Osteoblast (primary cell): ENCODE measurements around the gene NEK4. TPM values are rescaled to one million over a fixed set of nuclear protein-coding genes. Genes with fewer than 3 reads are reported as not detected.
"Not testable (repeated sequence)": the region's sequence is repeated elsewhere in the genome, so short reads cannot be mapped to it uniquely, and the experiment has no call there.

Experiments
- DNase-seq: peaks from one replicate; pipeline ENCODE4 v3.0.0; 2011; ENCODE audit warnings: low spot score, mixed read lengths; ENCODE audit not compliant: insufficient read length; ENCODE audit errors: missing footprints
- H2AFZ ChIP-seq: 2 replicates; pipeline ENCODE4 v1.6.0; 2011; ENCODE audit warnings: mild to moderate bottlenecking, low read length
- H3K27ac ChIP-seq: 2 replicates; pipeline ENCODE4 v1.5.1; 2011; ENCODE audit warnings: mild to moderate bottlenecking, low read depth, low read length, moderate library complexity
- H3K27me3 ChIP-seq: 2 replicates; pipeline ENCODE4 v1.6.0; 2012; ENCODE audit warnings: mild to moderate bottlenecking, control low read depth, inconsistent platforms, low read length, moderate library complexity; ENCODE audit not compliant: insufficient read depth
- H3K36me3 ChIP-seq: 2 replicates; pipeline ENCODE4 v1.5.1; 2011; ENCODE audit warnings: mild to moderate bottlenecking, low read length, control low read depth, moderate library complexity; ENCODE audit not compliant: insufficient read depth
- H3K4me1 ChIP-seq: 2 replicates; pipeline ENCODE4 v1.5.1; 2011; ENCODE audit warnings: mild to moderate bottlenecking, low read length, control low read depth, moderate library complexity; ENCODE audit not compliant: insufficient read depth
- H3K4me2 ChIP-seq: 2 replicates; pipeline ENCODE4 v1.6.0; 2011; ENCODE audit warnings: mild to moderate bottlenecking, low read length; ENCODE audit not compliant: insufficient read depth
- H3K4me3 ChIP-seq: fragments of 200-600 bp; sonication (generic); 3 replicates; pipeline ENCODE4 v1.5.1; 2012; ENCODE audit warnings: mild to moderate bottlenecking, low read length, inconsistent platforms; ENCODE audit not compliant: insufficient read depth
- H3K79me2 ChIP-seq: 2 replicates; pipeline ENCODE4 v1.6.0; 2012; ENCODE audit warnings: mild to moderate bottlenecking, low read length, control low read depth, inconsistent platforms; ENCODE audit not compliant: insufficient read depth
- H3K9me3 ChIP-seq: 2 replicates; pipeline ENCODE4 v1.5.1; 2011; ENCODE audit warnings: low read depth, low read length, control low read depth
- H4K20me1 ChIP-seq: 2 replicates; pipeline ENCODE4 v1.6.0; 2012; ENCODE audit warnings: mild to moderate bottlenecking, low read length, control low read depth; ENCODE audit not compliant: insufficient read depth
- total RNA-seq: library from RNA; depleted of rRNA; stranded (reverse); fragments of >200 nt; gene quantifications from 2 replicates; pipeline ENCODE4 v1.2.3, GENCODE V29; 2012
- TF ChIP-seq, protein P1 (sequence below): IDR thresholded peaks from 2 replicates; pipeline ENCODE4 v1.5.1; 2011; ENCODE audit warnings: mild to moderate bottlenecking, low read depth, low read length, moderate library complexity; ENCODE audit errors: extremely low read depth

Gene NEK4
- total RNA-seq, 1 donor, result 24.6 TPM

DNA sequence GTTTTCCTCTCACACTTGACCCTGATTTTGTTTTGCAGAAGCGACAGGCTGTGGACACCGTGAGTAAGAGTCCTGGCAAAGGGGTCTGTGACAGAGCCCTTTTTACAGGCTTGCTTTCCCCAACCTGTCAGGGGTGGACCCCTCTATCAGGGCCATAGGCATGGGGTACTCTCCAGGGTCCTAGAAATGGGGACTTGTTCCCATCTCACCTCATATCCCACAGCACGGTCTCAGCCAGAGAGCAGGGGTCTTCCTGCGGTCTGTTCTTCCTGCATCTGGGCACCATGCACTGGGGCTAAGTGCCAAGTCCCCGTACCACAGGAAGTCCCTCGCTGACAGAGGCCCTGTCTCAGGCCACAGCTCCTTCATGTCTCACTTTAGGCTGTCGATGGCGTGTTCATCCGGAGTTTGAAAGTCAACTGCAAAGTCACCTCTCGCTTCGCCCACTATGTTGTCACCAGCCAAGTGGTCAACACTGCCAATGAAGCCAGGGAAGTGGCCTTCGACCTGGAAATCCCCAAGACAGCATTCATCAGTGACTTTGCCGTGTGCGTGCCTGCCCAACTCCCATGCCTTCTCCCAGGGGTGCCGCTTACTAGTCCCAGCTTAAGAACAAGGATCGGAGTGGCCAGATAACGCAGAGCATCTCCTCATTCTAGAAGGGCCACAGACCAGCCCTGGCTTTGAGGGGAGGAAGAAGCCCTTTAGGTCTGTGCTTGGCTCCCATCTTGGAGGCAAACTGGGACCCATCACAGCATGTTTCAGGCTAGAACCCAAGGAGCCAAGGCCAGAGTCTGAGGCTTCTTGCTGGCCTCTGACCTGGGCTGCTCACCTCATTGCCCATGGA is 7.4 kb upstream of the NEK4 start:
- Histone ChIP-seq H4K20me1 (no peaks in the 10 kb centered on the region), H3K27ac (no peak overlapping the region), H3K4me2 (no peak overlapping the region), H3K27me3 (peaks cover 33% of the 10 kb centered on the region), H3K4me3 (no peak overlapping the region), H3K36me3 (no peaks in the 10 kb centered on the region), H3K79me2 (no peaks in the 10 kb centered on the region), H3K4me1 (no peaks in the 10 kb centered on the region), H3K9me3 (no peaks in the 10 kb centered on the region), H2AFZ (no peak overlapping the region)
- TF ChIP-seq, protein P1, sequence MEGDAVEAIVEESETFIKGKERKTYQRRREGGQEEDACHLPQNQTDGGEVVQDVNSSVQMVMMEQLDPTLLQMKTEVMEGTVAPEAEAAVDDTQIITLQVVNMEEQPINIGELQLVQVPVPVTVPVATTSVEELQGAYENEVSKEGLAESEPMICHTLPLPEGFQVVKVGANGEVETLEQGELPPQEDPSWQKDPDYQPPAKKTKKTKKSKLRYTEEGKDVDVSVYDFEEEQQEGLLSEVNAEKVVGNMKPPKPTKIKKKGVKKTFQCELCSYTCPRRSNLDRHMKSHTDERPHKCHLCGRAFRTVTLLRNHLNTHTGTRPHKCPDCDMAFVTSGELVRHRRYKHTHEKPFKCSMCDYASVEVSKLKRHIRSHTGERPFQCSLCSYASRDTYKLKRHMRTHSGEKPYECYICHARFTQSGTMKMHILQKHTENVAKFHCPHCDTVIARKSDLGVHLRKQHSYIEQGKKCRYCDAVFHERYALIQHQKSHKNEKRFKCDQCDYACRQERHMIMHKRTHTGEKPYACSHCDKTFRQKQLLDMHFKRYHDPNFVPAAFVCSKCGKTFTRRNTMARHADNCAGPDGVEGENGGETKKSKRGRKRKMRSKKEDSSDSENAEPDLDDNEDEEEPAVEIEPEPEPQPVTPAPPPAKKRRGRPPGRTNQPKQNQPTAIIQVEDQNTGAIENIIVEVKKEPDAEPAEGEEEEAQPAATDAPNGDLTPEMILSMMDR, result no peak
- no peak for DNase-seq

DNA sequence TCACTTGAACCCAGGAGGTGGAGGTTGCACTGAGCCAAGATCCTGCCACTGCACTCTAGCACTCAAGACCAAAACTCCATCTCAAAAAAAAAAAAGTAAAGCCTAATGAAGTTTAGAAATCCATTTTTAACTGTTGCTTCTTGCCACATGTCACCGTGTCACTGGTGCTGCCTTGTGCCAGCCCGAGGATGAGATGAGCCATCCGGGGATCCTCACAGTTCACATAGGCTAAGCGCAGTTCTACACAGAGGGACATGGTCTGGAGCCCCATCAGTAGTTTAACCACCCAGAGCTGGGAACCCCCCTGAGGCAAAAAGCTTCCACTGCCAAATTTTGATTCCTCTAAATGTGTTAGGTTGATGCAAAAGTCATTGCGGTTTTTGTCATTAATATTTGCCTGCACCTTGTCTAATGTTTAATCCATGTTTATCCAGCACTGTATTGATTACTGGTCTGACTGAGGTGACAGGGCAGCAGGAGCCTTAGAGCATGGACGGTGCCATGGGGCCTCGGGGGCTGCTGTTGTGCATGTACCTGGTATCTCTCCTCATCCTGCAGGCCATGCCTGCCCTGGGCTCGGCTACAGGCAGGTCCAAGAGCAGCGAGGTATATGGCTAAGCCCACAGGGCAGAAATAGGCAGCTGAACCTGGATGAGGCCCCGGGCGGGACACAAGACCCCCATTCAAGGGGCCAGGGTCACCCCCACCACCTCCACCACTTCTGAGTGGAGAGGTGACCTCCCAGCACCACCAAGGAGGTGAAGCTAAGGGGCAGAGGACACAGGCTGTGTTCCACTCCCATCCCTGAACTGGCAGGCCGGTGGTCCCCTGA is 6.6 kb upstream of the NEK4 start, which contains the start of gene ITIH1:
Gene ITIH1 (plus strand): TSS at position 473 of the 832 bp plus-strand sequence. CDS start 17 bp downstream, at position 490.
- Histone ChIP-seq H3K79me2 (no peaks in the 10 kb centered on the region), H3K4me1 (no peaks in the 10 kb centered on the region), H3K36me3 (no peaks in the 10 kb centered on the region), H3K4me2 (no peak within 1 kb of the TSS), H3K9me3 (no peaks in the 10 kb centered on the region), H2AFZ (no peak within 1 kb of the TSS), H3K27ac (no peak within 1 kb of the TSS), H3K4me3 (no peak within 1 kb of the TSS), H3K27me3 (peaks cover 27% of the 10 kb centered on the region), H4K20me1 (no peaks in the 10 kb centered on the region)
- DNase-seq, result no peak
- TF ChIP-seq, protein P1, result no peak

DNA sequence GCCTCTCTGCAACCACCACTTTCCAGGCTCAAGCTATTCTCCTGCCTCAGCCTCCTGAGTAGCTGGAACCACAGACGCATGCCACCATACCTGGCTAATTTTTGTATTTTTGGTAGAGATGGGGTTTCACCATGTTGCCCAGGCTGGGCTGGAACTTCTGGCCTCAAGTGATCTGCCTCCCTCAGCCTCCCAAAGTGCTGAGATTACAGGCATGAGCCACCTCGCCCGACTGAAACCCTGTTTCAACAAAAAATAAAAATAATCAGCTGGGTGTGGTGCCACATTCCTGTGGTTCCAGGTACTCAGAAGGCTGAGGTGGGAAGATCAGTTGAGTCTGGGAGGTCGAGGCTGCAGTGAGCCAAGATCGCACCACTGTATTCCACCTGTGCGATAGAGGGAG is 5.7 kb upstream of the NEK4 start:
- H3K4me1 ChIP-seq, H3K36me3 ChIP-seq, H3K4me2 ChIP-seq, H3K79me2 ChIP-seq, H2AFZ ChIP-seq, H3K27ac ChIP-seq, H4K20me1 ChIP-seq, DNase-seq, H3K4me3 ChIP-seq, H3K9me3 ChIP-seq: not testable (repeated sequence)
- H3K27me3 ChIP-seq, result peaks cover 19% of the 10 kb centered on the region

DNA sequence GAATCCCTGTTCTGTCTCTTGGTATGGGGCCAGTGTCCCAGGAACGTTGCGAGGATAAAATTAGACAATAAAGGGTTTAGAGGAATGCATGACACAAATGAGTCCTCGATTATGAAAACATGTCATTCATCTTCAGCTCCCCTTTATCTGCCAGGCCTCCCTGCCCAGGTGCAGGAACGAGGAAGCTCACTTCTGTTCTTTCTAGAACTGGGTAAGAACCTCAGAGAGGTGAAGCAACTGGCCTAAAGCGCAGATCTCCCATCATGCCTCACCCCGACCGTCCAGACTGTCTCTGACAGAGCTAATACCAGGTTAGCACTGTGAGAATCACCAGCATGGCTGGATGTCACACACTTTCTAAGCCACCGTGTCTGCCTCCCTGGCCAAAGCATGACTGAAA is 5.1 kb upstream of the NEK4 start:
- Histone ChIP-seq H3K4me2 (no peak overlapping the region), H3K9me3 (no peaks in the 10 kb centered on the region), H3K4me3 (no peak overlapping the region)

More for the DNA sequence above, 5.1 kb upstream of the NEK4 start:
- Histone ChIP-seq H2AFZ (no peak overlapping the region), H3K4me1 (no peaks in the 10 kb centered on the region), H3K27me3 (peaks cover 14% of the 10 kb centered on the region), H3K36me3 (no peaks in the 10 kb centered on the region), H4K20me1 (no peaks in the 10 kb centered on the region), H3K27ac (no peak overlapping the region), H3K79me2 (no peaks in the 10 kb centered on the region)
- TF ChIP-seq, protein P1, result no peak
- no peak for DNase-seq
